Bronchial epithelial cell (primary cell): Measurements from ENCODE around the gene CPNE4. TPM values are rescaled to one million over a fixed set of nuclear protein-coding genes. Genes with fewer than 3 reads are reported as not detected.

Experiments
- DNase-seq: peaks from one replicate; pipeline ENCODE4 v3.0.0-alpha.2; 2010; ENCODE audit warnings: low read depth
- FAIRE-seq: peaks from 2 replicates; lab custom pipeline; 2011; peaks lifted over from hg19 to GRCh38; lab: Jason Lieb, UNC
- H3K27me3 ChIP-seq: 2 replicates; pipeline ENCODE4 v1.5.1; 2011; ENCODE audit warnings: low read length; ENCODE audit not compliant: control insufficient read depth, insufficient read depth
- H3K36me3 ChIP-seq: 2 replicates; pipeline ENCODE4 v1.5.1; 2011; ENCODE audit warnings: low read length; ENCODE audit not compliant: control insufficient read depth, insufficient read depth
- H3K4me3 ChIP-seq: 2 replicates; pipeline ENCODE4 v1.5.1; 2011; ENCODE audit warnings: mild to moderate bottlenecking, low read depth, low read length, control low read depth
- total RNA-seq: library from RNA; depleted of rRNA; stranded (reverse); fragments of >200 nt; gene quantifications from 2 replicates; pipeline ENCODE4 v1.2.1, GENCODE V29; 2014
- TF ChIP-seq, protein P1 (sequence below): IDR thresholded peaks from 2 replicates; pipeline ENCODE4 v1.5.1; 2011; ENCODE audit warnings: mild to moderate bottlenecking, moderate library complexity, low read length, control low read depth, inconsistent platforms; ENCODE audit not compliant: insufficient read depth, severe bottlenecking

CPNE4 gene
- total RNA-seq, 1 donor from 2014 or later: under 0.01 TPM

GRCh38 chr3:131797776-131798175 is 237.0 kb downstream of the CPNE4 start:
- Histone ChIP-seq H3K4me3 (no peak overlapping the region), H3K36me3 (no peaks in the 10 kb centered on the region), H3K27me3 (no peaks in the 10 kb centered on the region)
- FAIRE-seq (no peak), DNase-seq (no peak)
- TF ChIP-seq, protein P1, sequence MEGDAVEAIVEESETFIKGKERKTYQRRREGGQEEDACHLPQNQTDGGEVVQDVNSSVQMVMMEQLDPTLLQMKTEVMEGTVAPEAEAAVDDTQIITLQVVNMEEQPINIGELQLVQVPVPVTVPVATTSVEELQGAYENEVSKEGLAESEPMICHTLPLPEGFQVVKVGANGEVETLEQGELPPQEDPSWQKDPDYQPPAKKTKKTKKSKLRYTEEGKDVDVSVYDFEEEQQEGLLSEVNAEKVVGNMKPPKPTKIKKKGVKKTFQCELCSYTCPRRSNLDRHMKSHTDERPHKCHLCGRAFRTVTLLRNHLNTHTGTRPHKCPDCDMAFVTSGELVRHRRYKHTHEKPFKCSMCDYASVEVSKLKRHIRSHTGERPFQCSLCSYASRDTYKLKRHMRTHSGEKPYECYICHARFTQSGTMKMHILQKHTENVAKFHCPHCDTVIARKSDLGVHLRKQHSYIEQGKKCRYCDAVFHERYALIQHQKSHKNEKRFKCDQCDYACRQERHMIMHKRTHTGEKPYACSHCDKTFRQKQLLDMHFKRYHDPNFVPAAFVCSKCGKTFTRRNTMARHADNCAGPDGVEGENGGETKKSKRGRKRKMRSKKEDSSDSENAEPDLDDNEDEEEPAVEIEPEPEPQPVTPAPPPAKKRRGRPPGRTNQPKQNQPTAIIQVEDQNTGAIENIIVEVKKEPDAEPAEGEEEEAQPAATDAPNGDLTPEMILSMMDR: no peak

GRCh38 chr3:131796558-131797198 is 238.1 kb downstream of the CPNE4 start:
- TF ChIP-seq, protein P1: no peak
- no peak for FAIRE-seq
- no peak for DNase-seq

GRCh38 chr3:131796111-131796510 is 238.7 kb downstream of the CPNE4 start:
- no peak for FAIRE-seq
- no peak overlapping the region for H3K4me3 ChIP-seq
- TF ChIP-seq, protein P1: no peak

More at GRCh38 chr3:131796558-131797198, 238.1 kb downstream of the CPNE4 start:
- no peaks in the 10 kb centered on the region for H3K27me3 ChIP-seq
- H3K4me3 ChIP-seq: no peak overlapping the region
- H3K36me3 ChIP-seq: no peaks in the 10 kb centered on the region

GRCh38 chr3:131795390-131796090 is 239.3 kb downstream of the CPNE4 start:
- Histone ChIP-seq H3K27me3 (no peaks in the 10 kb centered on the region), H3K4me3 (no peak overlapping the region), H3K36me3 (no peaks in the 10 kb centered on the region)
- no peak for FAIRE-seq
- peak; percentile 2 for DNase-seq
- TF ChIP-seq, protein P1: no peak

More at GRCh38 chr3:131796111-131796510, 238.7 kb downstream of the CPNE4 start:
- no peak for DNase-seq
- no peaks in the 10 kb centered on the region for H3K27me3 ChIP-seq
- no peaks in the 10 kb centered on the region for H3K36me3 ChIP-seq

GRCh38 chr3:131794766-131795388 is 239.9 kb downstream of the CPNE4 start:
- H3K36me3 ChIP-seq: no peaks in the 10 kb centered on the region
- no peaks in the 10 kb centered on the region for H3K27me3 ChIP-seq
- DNase-seq (peak; percentile 55), FAIRE-seq (no peak)
- H3K4me3 ChIP-seq: no peak overlapping the region
- TF ChIP-seq, protein P1: peak; percentile 84
